OCI-LY7 (cell line): Measurements from ENCODE around the gene RPS6KA2. TPM values are rescaled to one million over a fixed set of nuclear protein-coding genes. Genes with fewer than 3 reads are reported as not detected.

Experiments
- BruUV-seq: library from RNA; stranded (reverse); fragments of 400-500 nt; replicated peaks from 2 replicates; lab custom pipeline; 2021; lab: Mats Ljungman, UMichigan
- CTCF ChIA-PET: fragments of 300-600 bp; sonication (Branson Sonifier 250); formaldehyde crosslinking; loops from one replicate; lab custom pipeline; 2022; ENCODE audit warnings: antibody characterized with exemption; ENCODE audit not compliant: unreplicated experiment; lab: Charles Lee
- POLR2A ChIA-PET: fragments of 300-600 bp; sonication (Branson Sonifier 250); formaldehyde crosslinking; loops from one replicate; lab custom pipeline; 2022; ENCODE audit warnings: antibody characterized with exemption; lab: Charles Lee
- DNase-seq: peaks from one replicate; pipeline ENCODE4 v3.0.0-alpha.2; 2015; ENCODE audit warnings: low spot score
- H2AFZ ChIP-seq: fragments of 200-600 bp; sonication (generic), shearing (Covaris generic); 2 replicates; pipeline ENCODE4 v1.6.1; 2014; ENCODE audit warnings: mild to moderate bottlenecking, antibody characterized with exemption, low read length, moderate library complexity
- H3K27ac ChIP-seq: fragments of 200-600 bp; sonication (generic); 2 replicates; pipeline ENCODE4 v1.5.1; 2014; ENCODE audit warnings: mixed run types, low read depth, mild to moderate bottlenecking, moderate library complexity, low read length, inconsistent platforms; ENCODE audit not compliant: poor library complexity, severe bottlenecking
- H3K36me3 ChIP-seq: fragments of 200-600 bp; sonication (generic); 2 replicates; pipeline ENCODE4 v1.6.1; 2014; ENCODE audit warnings: mild to moderate bottlenecking, antibody characterized with exemption, low read length, moderate library complexity, mixed read lengths; ENCODE audit not compliant: insufficient read depth
- H3K4me1 ChIP-seq: fragments of 200-600 bp; sonication (generic); 2 replicates; pipeline ENCODE4 v1.5.1; 2014; ENCODE audit warnings: mild to moderate bottlenecking, low read length; ENCODE audit not compliant: insufficient read depth, poor library complexity, severe bottlenecking
- H3K4me2 ChIP-seq: fragments of 200-600 bp; sonication (generic); 2 replicates; pipeline ENCODE4 v1.6.1; 2014; ENCODE audit warnings: mild to moderate bottlenecking, low read length
- H3K4me3 ChIP-seq: fragments of 200-600 bp; sonication (generic); 2 replicates; pipeline ENCODE4 v1.5.1; 2014; ENCODE audit warnings: mild to moderate bottlenecking, low read depth, low read length; ENCODE audit not compliant: poor library complexity, severe bottlenecking
- H3K79me2 ChIP-seq: fragments of 200-600 bp; sonication (generic); 2 replicates; pipeline ENCODE4 v1.6.1; 2016; ENCODE audit warnings: low read depth, mild to moderate bottlenecking, low read length, moderate library complexity, mixed read lengths; ENCODE audit not compliant: insufficient read depth
- H3K9me2 ChIP-seq: fragments of 200-600 bp; sonication (generic); 2 replicates; pipeline ENCODE4 v1.6.1; 2016; ENCODE audit warnings: mild to moderate bottlenecking, low read length, mixed read lengths; ENCODE audit not compliant: insufficient read depth
- H3K9me3 ChIP-seq: fragments of 200-600 bp; sonication (generic); 2 replicates; pipeline ENCODE4 v1.6.1; 2014; ENCODE audit warnings: mild to moderate bottlenecking, mixed run types, low read length, mixed read lengths
- H4K20me1 ChIP-seq: fragments of 200-600 bp; sonication (generic); 2 replicates; pipeline ENCODE4 v1.6.1; 2014; ENCODE audit warnings: mild to moderate bottlenecking, antibody characterized with exemption, low read length, moderate library complexity, mixed read lengths; ENCODE audit not compliant: insufficient read depth
- CTCF ChIP-seq: fragments of 200-600 bp; sonication (generic); conservative IDR thresholded peaks from 2 replicates; pipeline ENCODE4 v1.5.1; 2014; ENCODE audit warnings: mild to moderate bottlenecking, antibody characterized with exemption, low read length, moderate library complexity, mixed read lengths
- EZH2phosphoT487 ChIP-seq: fragments of 200-600 bp; sonication (generic); IDR thresholded peaks from 2 replicates; pipeline ENCODE4 v1.6.1; 2018; ENCODE audit warnings: low read depth, borderline replicate concordance, mild to moderate bottlenecking, mixed run types, antibody characterized with exemption, low read length, moderate library complexity, mixed read lengths
- intact Hi-C: fragments of 100-400 bp; cut with micrococcal nuclease; formaldehyde crosslinking; loops from one replicate; pipeline ENCODE4 v1.10.0; 2022; ENCODE audit not compliant: unreplicated experiment
- total RNA-seq, 2 experiments: library from RNA; depleted of rRNA in 1 of 2; stranded (reverse); fragments of >200 nt in 1 of 2; shearing (Covaris generic) in 1 of 2; gene quantifications; 2 replicates each; pipeline ENCODE4 v1.2.3, GENCODE V29; 2014 to 2022

The RPS6KA2 gene
- total RNA-seq, 2 experiments from 2014 or later = 0.69 to 1.9 TPM

- TF ChIP-seq EZH2phosphoT487 = no peak
- no peak for TF ChIP-seq CTCF
- CTCF ChIA-PET = no interaction called here
- no peaks in the 10 kb centered on the region for H4K20me1 ChIP-seq
- peaks cover 4% of the 10 kb centered on the region for H3K4me1 ChIP-seq
- BruUV-seq = no TSS peak
- intact Hi-C loops = no loop called here
- H3K36me3 ChIP-seq = no peaks in the 10 kb centered on the region
- H3K4me2 ChIP-seq = no peak overlapping the region
- no peak overlapping the region for H3K4me3 ChIP-seq
- DNase-seq = no peak
- H3K79me2 ChIP-seq = no peaks in the 10 kb centered on the region
- no peaks in the 10 kb centered on the region for H3K9me2 ChIP-seq
- no peaks in the 10 kb centered on the region for H3K9me3 ChIP-seq
- POLR2A ChIA-PET = interaction anchor here (1.0 kb wide), 2 partner anchors 8 to 14 kb away, joined by 3 read pairs; no protein-coding TSS in a partner anchor
- H3K27ac ChIP-seq = no peak overlapping the region
- H2AFZ ChIP-seq = no peak overlapping the region
These were observed 231.3 kb downstream of the RPS6KA2 start for GRCh38 chr6:166395778-166396177.

GRCh38 chr6:166395351-166395750 lies 231.7 kb downstream of the RPS6KA2 start:
- no peaks in the 10 kb centered on the region for H3K79me2 ChIP-seq
- CTCF ChIA-PET = no interaction called here
- POLR2A ChIA-PET = interaction anchor here (1.0 kb wide), 1 partner anchor 8 kb away, joined by 3 read pairs; no protein-coding TSS in a partner anchor
- H3K27ac ChIP-seq = no peak overlapping the region
- H4K20me1 ChIP-seq = no peaks in the 10 kb centered on the region
- BruUV-seq = no TSS peak
- H3K4me2 ChIP-seq = no peak overlapping the region
- intact Hi-C loops = no loop called here
- H3K36me3 ChIP-seq = no peaks in the 10 kb centered on the region
- peaks cover 4% of the 10 kb centered on the region for H3K4me1 ChIP-seq
- no peak for DNase-seq
- H3K9me3 ChIP-seq = no peaks in the 10 kb centered on the region
- no peak overlapping the region for H2AFZ ChIP-seq
- H3K4me3 ChIP-seq = no peak overlapping the region
- TF ChIP-seq CTCF (no peak), EZH2phosphoT487 (no peak)
- H3K9me2 ChIP-seq = no peaks in the 10 kb centered on the region

- intact Hi-C loops = no loop called here
- ChIA-PET POLR2A (interaction anchor here (0.8 kb wide), 1 partner anchor 1100 kb away, joined by 4 read pairs; no protein-coding TSS in a partner anchor), CTCF (no interaction called here)
- BruUV-seq = no TSS peak
- Histone ChIP-seq H3K9me2 (no peaks in the 10 kb centered on the region), H3K79me2 (no peaks in the 10 kb centered on the region), H3K36me3 (no peaks in the 10 kb centered on the region), H3K4me3 (no peak overlapping the region), H3K9me3 (no peaks in the 10 kb centered on the region), H4K20me1 (no peaks in the 10 kb centered on the region), H3K4me2 (no peak overlapping the region), H3K27ac (no peak overlapping the region), H3K4me1 (peaks cover 4% of the 10 kb centered on the region), H2AFZ (no peak overlapping the region)
- DNase-seq = no peak
- no peak for TF ChIP-seq EZH2phosphoT487
- TF ChIP-seq CTCF = no peak
These were observed 232.8 kb downstream of the RPS6KA2 start for GRCh38 chr6:166394036-166394892.
